Measurements from ENCODE around the gene HMGCLL1. TPM values are rescaled to one million over a fixed set of nuclear protein-coding genes. Genes with fewer than 3 reads are reported as not detected.

Gene HMGCLL1
- total and polyA plus RNA-seq, 2 donors (not counting 1 experiment from before 2014, with no cell fraction given) = not detected

- Histone ChIP-seq H3K27ac (ENCODE audit: low read length in 2 of 2) (no peak overlapping the region), H2AFZ (ENCODE audit: insufficient read depth, low read depth, low read length, poor library complexity, severe bottlenecking) (no peak overlapping the region), H3K36me3 (replicated peaks in 1 of 2; ENCODE audit: control extremely low read depth in 1 of 2, control insufficient read depth in 1 of 2, extremely low read depth in 1 of 2, insufficient read depth in 2 of 2, low read length in 1 of 2) (no peaks in the 10 kb centered on the region), H3K4me2 (replicated peaks; ENCODE audit: low read depth, low read length, poor library complexity, severe bottlenecking) (no peak overlapping the region), H3K27me3 (replicated peaks in 1 of 4; ENCODE audit: control extremely low read depth in 1 of 4, control insufficient read depth in 3 of 4, insufficient read depth in 4 of 4, low read length in 3 of 4) (no peaks in the 10 kb centered on the region), H3K79me2 (ENCODE audit: control insufficient read depth, insufficient read depth, low read length) (no peaks in the 10 kb centered on the region), H3K4me1 (ENCODE audit: control insufficient read depth in 2 of 2, insufficient read depth in 2 of 2, low read length in 2 of 2) (no peaks in the 10 kb centered on the region), H3K9ac (ENCODE audit: low read length) (no peak overlapping the region), H3K4me3 (ENCODE audit: control extremely low read depth in 1 of 5, extremely low read depth in 1 of 5, insufficient read depth in 1 of 5, low read depth in 2 of 5, low read length in 4 of 5) (no peak overlapping the region), H3K9me3 (ENCODE audit: control extremely low read depth in 1 of 3, control insufficient read depth in 2 of 3, insufficient read depth in 1 of 3, low read length in 2 of 3) (no peaks in the 10 kb centered on the region), H4K20me1 (ENCODE audit: control insufficient read depth, insufficient read depth, low read length, poor library complexity, severe bottlenecking) (no peaks in the 10 kb centered on the region)
- TF ChIP-seq CTCF (IDR thresholded peaks at IDR 0.05) (no peak), EZH2 (IDR thresholded peaks at IDR 0.05; ENCODE audit: borderline replicate concordance, insufficient read depth, low read depth, low read length, poor library complexity, severe bottlenecking) (no peak)
- intact Hi-C loops (cut with micrococcal nuclease) = no loop called here
- no peaks in the 10 kb centered on the region for H3K27me3 Mint-ChIP-seq
- H3K4me3 Mint-ChIP-seq = no peak overlapping the region
- WGBS (ENCODE audit: insufficient coverage) = no CpG with 5 or more reads among the region's 3 CpGs
- no peaks in the 10 kb centered on the region for H3K9me3 Mint-ChIP-seq (ENCODE audit: insufficient read depth)
- DNase-seq = no peak
- ATAC-seq (ENCODE audit: low read depth) = no peak
- H3K27ac Mint-ChIP-seq = no peak overlapping the region
- no peaks in the 10 kb centered on the region for H3K4me1 Mint-ChIP-seq
- ChIA-PET CTCF (no interaction called here), POLR2A (no interaction called here)
Measured at GRCh38 chr6:55562318-55562717, 16.7 kb downstream of the HMGCLL1 start.

GRCh38 chr6:55560290-55560885 is 18.6 kb downstream of the HMGCLL1 start:
- intact Hi-C loops (cut with micrococcal nuclease) = no loop called here
- Mint-ChIP-seq H3K4me3 (no peak overlapping the region), H3K4me1 (no peaks in the 10 kb centered on the region), H3K27ac (no peak overlapping the region), H3K9me3 (ENCODE audit: insufficient read depth) (no peaks in the 10 kb centered on the region), H3K27me3 (no peaks in the 10 kb centered on the region)
- no peaks in the 10 kb centered on the region for H3K9me3 ChIP-seq (ENCODE audit: control extremely low read depth in 1 of 3, control insufficient read depth in 2 of 3, insufficient read depth in 1 of 3, low read length in 2 of 3)
- no peak overlapping the region for H3K4me3 ChIP-seq (ENCODE audit: control extremely low read depth in 1 of 5, extremely low read depth in 1 of 5, insufficient read depth in 1 of 5, low read depth in 2 of 5, low read length in 4 of 5)
- H3K36me3 ChIP-seq (replicated peaks in 1 of 2; ENCODE audit: control extremely low read depth in 1 of 2, control insufficient read depth in 1 of 2, extremely low read depth in 1 of 2, insufficient read depth in 2 of 2, low read length in 1 of 2) = no peaks in the 10 kb centered on the region
- H2AFZ ChIP-seq (ENCODE audit: insufficient read depth, low read depth, low read length, poor library complexity, severe bottlenecking) = no peak overlapping the region
- H4K20me1 ChIP-seq (ENCODE audit: control insufficient read depth, insufficient read depth, low read length, poor library complexity, severe bottlenecking) = no peaks in the 10 kb centered on the region
- ChIA-PET CTCF (no interaction called here), POLR2A (no interaction called here)
- no peaks in the 10 kb centered on the region for H3K4me1 ChIP-seq (ENCODE audit: control insufficient read depth in 2 of 2, insufficient read depth in 2 of 2, low read length in 2 of 2)
- no peak for TF ChIP-seq CTCF (IDR thresholded peaks at IDR 0.05)
- no peak for TF ChIP-seq EZH2 (IDR thresholded peaks at IDR 0.05; ENCODE audit: borderline replicate concordance, insufficient read depth, low read depth, low read length, poor library complexity, severe bottlenecking)
- H3K27ac ChIP-seq (ENCODE audit: low read length in 2 of 2) = no peak overlapping the region
- ATAC-seq (ENCODE audit: low read depth) = no peak
- no peak for DNase-seq
- H3K27me3 ChIP-seq (replicated peaks in 1 of 4; ENCODE audit: control extremely low read depth in 1 of 4, control insufficient read depth in 3 of 4, insufficient read depth in 4 of 4, low read length in 3 of 4) = no peaks in the 10 kb centered on the region
- no peaks in the 10 kb centered on the region for H3K79me2 ChIP-seq (ENCODE audit: control insufficient read depth, insufficient read depth, low read length)
- no peak overlapping the region for H3K4me2 ChIP-seq (replicated peaks; ENCODE audit: low read depth, low read length, poor library complexity, severe bottlenecking)
- H3K9ac ChIP-seq (ENCODE audit: low read length) = no peak overlapping the region
- WGBS (ENCODE audit: insufficient coverage) = 83% methylated on average over 1 of the region's 2 CpGs
